LNCAP (cell line): ENCODE measurements around the gene CCDC149.

ENCODE experiments used
- TF ChIP-seq, protein P1 (sequence below): fragments of 450-650 bp; IDR thresholded peaks from 2 replicates; pipeline ENCODE4 v1.5.1; 2017; ENCODE audit warnings: mild to moderate bottlenecking

The CCDC149 gene

DNA sequence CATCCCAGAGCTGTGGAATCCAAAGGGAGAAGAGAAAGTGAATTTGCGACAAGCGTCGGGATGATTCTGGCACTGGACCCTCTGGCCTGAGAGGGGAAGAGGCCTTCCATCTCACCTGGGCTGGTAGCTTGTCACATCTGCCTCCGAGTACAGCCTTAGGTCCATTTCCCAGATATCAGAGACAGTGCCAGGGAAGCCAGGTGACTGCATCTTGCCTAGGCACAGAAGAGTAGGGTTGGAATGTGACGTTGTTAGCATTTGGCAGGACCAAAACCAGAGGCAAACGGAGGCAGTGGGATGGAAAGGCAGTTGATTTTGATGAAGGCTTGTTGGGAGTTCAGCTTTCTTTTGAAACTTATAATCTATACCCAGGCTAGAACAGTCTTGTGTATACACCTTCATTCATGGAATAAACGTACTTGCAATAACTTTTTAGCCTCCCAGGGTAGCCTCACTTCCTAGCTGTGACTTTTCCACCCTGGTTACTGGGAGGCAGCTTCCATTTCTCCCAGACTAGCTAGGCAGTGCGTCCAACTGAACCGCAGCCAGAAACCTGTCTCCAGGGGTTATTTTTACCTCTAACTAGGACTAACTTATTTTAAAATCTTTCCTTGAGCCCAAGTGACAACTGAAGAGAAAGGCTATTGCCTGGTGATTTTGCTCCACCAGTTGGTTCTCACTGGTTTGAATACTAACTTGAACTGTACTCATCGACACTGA, 111.5 kb downstream of the CCDC149 start:
- TF ChIP-seq, protein P1, sequence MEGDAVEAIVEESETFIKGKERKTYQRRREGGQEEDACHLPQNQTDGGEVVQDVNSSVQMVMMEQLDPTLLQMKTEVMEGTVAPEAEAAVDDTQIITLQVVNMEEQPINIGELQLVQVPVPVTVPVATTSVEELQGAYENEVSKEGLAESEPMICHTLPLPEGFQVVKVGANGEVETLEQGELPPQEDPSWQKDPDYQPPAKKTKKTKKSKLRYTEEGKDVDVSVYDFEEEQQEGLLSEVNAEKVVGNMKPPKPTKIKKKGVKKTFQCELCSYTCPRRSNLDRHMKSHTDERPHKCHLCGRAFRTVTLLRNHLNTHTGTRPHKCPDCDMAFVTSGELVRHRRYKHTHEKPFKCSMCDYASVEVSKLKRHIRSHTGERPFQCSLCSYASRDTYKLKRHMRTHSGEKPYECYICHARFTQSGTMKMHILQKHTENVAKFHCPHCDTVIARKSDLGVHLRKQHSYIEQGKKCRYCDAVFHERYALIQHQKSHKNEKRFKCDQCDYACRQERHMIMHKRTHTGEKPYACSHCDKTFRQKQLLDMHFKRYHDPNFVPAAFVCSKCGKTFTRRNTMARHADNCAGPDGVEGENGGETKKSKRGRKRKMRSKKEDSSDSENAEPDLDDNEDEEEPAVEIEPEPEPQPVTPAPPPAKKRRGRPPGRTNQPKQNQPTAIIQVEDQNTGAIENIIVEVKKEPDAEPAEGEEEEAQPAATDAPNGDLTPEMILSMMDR = no peak

DNA sequence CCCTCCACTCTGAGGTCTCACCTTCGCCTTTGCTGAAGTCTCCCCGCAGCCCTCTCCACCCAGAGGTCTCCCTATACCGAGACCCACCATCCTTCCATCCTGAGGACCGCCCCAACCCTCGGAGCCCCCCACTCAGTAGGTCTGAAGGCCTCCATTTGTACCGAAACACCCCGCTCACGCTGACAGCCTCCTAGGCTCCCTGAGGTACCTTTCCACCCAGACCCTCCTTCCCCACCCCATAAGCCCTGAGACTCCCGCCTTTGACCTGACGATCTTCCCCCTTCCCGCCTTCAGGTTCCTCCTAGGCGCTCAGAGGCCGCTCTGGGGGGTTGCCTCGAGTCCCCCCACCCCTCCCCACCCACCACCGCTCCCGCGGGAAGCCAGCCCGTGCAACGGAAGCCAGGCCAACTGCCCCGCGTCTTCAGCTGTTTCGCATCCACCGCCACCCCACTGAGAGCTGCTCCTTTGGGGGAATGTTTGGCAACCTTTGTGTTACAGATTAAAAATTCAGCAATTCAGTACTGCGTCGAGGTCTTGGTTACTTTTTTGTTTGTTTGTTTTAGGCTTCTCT, 112.4 kb downstream of the CCDC149 start:
- TF ChIP-seq, protein P1 = no peak

DNA sequence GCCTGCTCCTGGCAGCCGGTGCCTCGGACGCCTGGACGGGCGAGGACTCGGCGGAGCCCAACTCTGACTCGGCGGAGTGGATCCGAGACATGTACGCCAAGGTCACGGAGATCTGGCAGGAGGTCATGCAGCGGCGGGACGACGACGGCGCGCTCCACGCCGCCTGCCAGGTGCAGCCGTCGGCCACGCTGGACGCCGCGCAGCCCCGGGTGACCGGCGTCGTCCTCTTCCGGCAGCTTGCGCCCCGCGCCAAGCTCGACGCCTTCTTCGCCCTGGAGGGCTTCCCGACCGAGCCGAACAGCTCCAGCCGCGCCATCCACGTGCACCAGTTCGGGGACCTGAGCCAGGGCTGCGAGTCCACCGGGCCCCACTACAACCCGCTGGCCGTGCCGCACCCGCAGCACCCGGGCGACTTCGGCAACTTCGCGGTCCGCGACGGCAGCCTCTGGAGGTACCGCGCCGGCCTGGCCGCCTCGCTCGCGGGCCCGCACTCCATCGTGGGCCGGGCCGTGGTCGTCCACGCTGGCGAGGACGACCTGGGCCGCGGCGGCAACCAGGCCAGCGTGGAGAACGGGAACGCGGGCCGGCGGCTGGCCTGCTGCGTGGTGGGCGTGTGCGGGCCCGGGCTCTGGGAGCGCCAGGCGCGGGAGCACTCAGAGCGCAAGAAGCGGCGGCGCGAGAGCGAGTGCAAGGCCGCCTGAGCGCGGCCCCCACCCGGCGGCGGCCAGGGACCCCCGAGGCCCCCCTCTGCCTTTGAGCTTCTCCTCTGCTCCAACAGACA, 113.1 kb downstream of the CCDC149 start:
- TF ChIP-seq, protein P1 = no peak

DNA sequence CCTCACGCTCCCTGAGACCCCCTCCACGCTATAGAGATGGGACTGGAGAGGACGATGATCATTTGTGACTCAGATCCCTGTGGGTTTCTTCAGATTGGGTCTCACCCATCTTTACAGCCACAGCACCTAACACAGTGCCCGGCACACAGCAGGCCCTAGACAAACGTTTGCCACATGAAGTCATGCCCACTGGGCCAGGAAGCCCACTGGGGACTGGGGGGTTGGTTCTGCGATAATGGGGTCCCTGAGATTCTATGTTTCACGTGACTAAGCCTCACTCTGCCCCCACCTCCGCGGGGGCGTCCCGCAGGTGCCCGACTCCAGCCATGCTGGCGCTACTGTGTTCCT, 113.7 kb downstream of the CCDC149 start:
- TF ChIP-seq, protein P1 = no peak

DNA sequence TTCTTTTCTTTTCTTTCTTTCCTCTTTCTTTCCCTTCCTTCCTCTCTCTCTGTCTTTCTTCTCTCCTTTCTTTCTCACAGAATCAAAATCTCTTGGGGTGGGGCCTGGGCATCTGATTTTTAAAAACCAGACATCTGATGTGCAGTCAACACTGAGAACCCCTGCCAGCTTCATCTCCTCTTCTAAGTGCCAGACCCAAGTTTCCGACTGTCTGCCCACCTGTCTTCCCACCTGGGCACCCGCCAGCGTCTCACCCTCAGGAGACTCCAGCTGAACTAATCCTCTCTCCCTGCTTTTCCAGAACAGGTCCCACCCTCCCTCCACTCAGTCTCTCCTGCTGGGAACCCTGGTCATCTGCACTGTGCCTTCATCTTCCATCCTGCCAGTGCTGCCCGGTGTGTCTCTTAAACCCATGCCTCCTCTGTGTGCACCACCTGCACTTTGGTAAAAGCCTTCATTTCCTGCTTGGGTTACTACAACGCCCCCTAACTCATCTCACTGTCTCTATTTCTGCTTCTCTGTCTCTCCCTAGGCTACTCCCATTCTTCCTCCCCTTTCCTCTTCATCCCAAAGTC, 114.7 kb downstream of the CCDC149 start:
- TF ChIP-seq, protein P1 = no peak

DNA sequence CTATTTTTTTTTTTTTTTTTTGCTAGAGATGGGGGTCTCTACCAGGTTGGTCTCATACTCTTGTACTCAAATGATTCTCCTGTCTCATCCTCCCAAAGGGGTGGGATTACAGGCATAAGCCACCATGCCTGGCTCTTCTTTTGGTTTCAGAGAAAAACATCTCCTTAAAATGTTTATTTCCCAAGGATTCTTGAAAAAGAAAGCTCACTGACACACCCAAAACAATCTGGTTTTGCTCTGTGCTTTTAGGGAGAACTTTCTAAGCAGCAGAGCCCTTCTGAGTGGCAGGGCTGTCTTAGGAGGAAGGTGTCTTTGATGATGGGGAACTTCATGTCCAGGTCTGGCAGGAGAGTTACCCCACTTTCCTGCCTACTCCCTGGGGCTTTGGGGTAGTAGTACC, 116.2 kb downstream of the CCDC149 start:
- TF ChIP-seq, protein P1 = no peak

DNA sequence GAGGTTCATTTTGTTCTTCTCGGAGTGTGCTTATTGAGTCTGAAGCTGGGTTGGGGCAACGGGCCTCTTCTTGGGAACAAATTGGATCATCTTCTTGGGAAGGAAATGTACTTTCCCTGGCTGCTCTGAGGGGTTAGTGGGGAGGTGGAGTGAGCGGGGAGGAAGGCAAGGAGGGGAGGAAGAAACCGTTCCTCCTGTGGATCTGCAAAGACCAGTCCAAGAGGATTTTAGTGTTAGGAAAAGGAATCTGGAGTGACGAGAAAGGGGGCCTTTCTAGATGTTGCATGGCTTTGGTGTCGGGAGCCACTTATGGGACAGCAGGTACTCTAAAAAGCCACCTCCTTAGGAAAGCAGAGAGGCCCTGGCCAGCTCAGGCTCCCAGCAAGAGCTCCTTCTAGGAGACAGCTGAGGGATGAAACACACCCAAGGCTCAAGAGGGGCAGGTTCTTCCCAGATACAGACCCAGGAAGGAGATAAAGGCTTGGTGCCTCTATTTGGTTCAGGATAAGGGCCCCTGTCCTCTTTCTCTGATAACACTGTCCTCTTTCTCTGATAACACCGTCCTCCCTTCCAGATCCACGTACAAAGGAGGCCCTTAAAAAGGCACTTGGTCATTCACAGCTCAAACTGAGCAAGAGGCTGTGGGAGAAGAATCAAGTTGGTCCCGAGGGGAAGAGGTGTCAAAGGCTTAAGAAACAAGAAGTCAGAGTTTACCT, 117.0 kb downstream of the CCDC149 start:
- TF ChIP-seq, protein P1 = no peak
